ENCODE results near the gene CFAP157.

DNA sequence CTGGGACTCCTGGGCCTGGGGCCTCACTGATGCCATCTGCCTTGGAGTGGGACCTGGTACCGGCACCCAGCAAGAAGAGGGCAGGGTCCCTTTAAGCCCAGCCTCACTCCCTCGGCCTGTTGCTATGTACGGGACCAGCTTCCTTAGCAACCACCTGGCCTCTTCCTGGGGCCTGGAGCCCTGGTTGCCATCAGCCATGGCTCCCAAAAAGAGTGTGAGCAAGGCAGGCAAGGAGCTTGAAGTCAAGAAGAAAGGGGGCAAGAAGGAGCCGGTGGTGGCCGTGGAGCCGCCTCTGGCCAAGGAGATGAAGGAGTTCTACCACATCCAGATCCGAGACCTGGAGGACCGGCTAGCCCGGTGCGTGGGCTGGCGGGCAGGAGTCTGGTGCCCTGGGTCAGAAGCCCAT is at the start of gene CFAP157:
- no peak for TF ChIP-seq EZH2 (optimal IDR thresholded peaks at IDR 0.05; ENCODE audit: low read depth, low read length)
- TF ChIP-seq CTCF (IDR thresholded peaks at IDR 0.05; ENCODE audit: low read length) = no peak
- no peak for TF ChIP-seq EZH2phosphoT487 (IDR thresholded peaks at IDR 0.05; ENCODE audit: low read length)

Measured in MM.1S (cell line).